Type B pancreatic cell (in vitro differentiated cells): ENCODE measurements around the gene PRKCI. TPM values are rescaled to one million over a fixed set of nuclear protein-coding genes. Genes with fewer than 3 reads are reported as not detected.
A peak's percentile ranks its signal among the peaks of the same experiment; 100 is the strongest.

Experiments used
- DNase-seq: peaks from one replicate; pipeline ENCODE4 v3.0.0; 2021; ENCODE audit warnings: mixed read lengths; ENCODE audit not compliant: unreplicated experiment; ENCODE audit errors: extremely low spot score
- H3K27ac Mint-ChIP-seq: 2 replicates; pipeline ENCODE4 v1.8.0; 2021; ENCODE audit warnings: mild to moderate bottlenecking, mixed read lengths
- H3K27me3 Mint-ChIP-seq: 2 replicates; pipeline ENCODE4 v1.8.0; 2021; ENCODE audit warnings: mixed read lengths
- H3K36me3 Mint-ChIP-seq: 2 replicates; pipeline ENCODE4 v1.8.0; 2021; ENCODE audit warnings: mixed read lengths
- H3K4me1 Mint-ChIP-seq: one replicate; pipeline ENCODE4 v1.8.0; 2021; ENCODE audit warnings: mixed read lengths; ENCODE audit not compliant: unreplicated experiment
- H3K4me3 Mint-ChIP-seq: 2 replicates; pipeline ENCODE4 v1.8.0; 2021; ENCODE audit warnings: mild to moderate bottlenecking, mixed read lengths
- H3K9me3 Mint-ChIP-seq: 2 replicates; pipeline ENCODE4 v1.8.0; 2021; ENCODE audit warnings: mixed read lengths
- CTCF ChIP-seq: fragments of 200-600 bp; sonication (generic); conservative IDR thresholded peaks from 2 replicates; pipeline ENCODE4 v1.5.0; 2021; ENCODE audit warnings: antibody characterized with exemption, mild to moderate bottlenecking
- total RNA-seq: library from RNA; stranded (reverse); gene quantifications from 2 replicates; pipeline ENCODE4 v1.2.1, GENCODE V29; 2021; ENCODE audit warnings: low replicate concordance

PRKCI gene
- total RNA-seq, 1 donor from 2014 or later, result 47.3 TPM

DNA sequence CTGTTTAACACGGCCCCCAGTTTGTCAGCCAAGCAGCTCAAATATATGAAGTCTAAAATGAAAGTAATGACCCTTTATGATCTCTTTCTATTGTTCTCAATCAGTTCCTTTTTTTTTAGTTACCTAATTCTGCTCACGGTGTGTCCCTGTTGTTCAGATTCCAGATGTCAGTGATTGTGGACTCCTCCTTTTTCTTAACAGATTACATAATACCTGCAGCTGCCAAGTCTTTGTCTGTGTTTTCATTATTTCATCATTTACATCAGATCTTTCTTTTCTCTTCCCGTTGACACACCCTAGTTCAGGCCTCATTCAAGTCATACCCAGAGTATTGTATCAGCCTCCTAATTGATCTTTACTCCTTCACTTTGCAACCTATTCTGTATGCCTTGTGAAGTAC is 79.2 kb downstream of the PRKCI start:
- DNase-seq, result no peak
- Mint-ChIP-seq H3K36me3 (peaks cover 10% of the 10 kb centered on the region), H3K9me3 (no peaks in the 10 kb centered on the region), H3K27ac (no peak overlapping the region), H3K27me3 (no peaks in the 10 kb centered on the region), H3K4me1 (no peaks in the 10 kb centered on the region), H3K4me3 (no peak overlapping the region)
- TF ChIP-seq CTCF, result no peak

- Mint-ChIP-seq H3K4me3 (no peak overlapping the region), H3K27ac (no peak overlapping the region), H3K4me1 (no peaks in the 10 kb centered on the region), H3K36me3 (peaks cover 8% of the 10 kb centered on the region), H3K27me3 (no peaks in the 10 kb centered on the region), H3K9me3 (no peaks in the 10 kb centered on the region)
- no peak for DNase-seq
- TF ChIP-seq CTCF, result no peak
Measured at GRCh38 chr3:170302008-170302407, 79.8 kb downstream of the PRKCI start.

DNA sequence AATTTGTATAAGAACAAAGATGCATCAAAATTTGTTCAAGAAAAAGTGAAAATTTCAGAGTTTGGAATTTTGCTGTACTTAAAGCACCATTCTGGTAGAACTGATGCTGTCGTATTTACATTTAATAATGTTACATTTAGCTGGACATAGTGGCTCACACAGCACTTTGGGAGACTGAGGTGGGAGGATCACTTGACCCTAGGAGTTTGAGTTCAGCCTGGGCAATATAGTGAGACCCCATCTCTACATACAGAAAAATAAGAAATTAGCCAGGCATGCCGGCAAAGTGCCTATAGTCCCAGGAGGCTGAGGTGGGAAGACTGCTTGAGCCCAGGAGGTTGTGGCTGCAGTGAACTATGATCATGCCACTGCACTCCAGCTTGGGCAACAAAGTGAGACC is 83.8 kb downstream of the PRKCI start:
- Mint-ChIP-seq H3K9me3 (no peaks in the 10 kb centered on the region), H3K4me3 (no peak overlapping the region), H3K36me3 (peaks cover 7% of the 10 kb centered on the region), H3K4me1 (peaks cover 4% of the 10 kb centered on the region), H3K27me3 (no peaks in the 10 kb centered on the region), H3K27ac (no peak overlapping the region)
- no peak for DNase-seq
- TF ChIP-seq CTCF, result no peak

DNA sequence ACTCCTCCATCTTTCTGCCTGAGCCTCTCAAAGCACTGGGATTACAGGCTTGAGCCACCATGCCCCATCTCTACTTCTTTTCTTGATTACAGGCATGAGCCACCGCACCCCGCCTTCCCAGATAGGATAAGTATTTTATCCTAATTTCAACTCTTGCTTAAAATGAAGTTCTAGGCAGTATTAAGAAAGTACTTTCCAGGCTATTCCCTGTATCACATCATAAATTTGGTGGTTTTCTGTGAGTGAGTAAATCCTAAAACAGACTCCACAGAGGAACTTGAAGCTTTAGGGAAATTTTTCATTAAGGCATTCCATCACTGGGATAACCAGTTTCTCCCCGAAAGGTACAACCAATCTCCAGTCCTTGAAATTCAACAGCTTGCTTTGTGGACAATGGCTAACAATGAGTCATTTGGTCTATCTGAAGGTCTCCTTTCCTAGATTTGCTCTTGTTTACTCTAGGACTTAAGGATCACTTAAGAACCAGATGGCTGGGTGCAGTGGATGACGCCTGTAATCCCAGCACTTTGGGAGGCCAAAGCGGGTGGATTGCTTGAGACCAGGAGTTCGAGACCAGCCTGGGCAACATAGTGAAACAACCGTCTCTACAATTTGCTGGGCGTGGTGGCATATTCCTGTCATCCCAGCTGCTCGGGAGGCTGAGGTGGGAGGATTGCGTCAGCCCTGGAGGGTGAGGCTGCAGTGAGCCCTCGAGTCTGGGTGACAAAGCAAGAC is 85.6 kb downstream of the PRKCI start:
- Mint-ChIP-seq H3K4me1 (peaks cover 4% of the 10 kb centered on the region), H3K27ac (peak overlapping the region; percentile 49), H3K9me3 (no peaks in the 10 kb centered on the region), H3K27me3 (no peaks in the 10 kb centered on the region), H3K36me3 (peaks cover 3% of the 10 kb centered on the region), H3K4me3 (no peak overlapping the region)
- TF ChIP-seq CTCF, result no peak
- DNase-seq, result no peak

DNA sequence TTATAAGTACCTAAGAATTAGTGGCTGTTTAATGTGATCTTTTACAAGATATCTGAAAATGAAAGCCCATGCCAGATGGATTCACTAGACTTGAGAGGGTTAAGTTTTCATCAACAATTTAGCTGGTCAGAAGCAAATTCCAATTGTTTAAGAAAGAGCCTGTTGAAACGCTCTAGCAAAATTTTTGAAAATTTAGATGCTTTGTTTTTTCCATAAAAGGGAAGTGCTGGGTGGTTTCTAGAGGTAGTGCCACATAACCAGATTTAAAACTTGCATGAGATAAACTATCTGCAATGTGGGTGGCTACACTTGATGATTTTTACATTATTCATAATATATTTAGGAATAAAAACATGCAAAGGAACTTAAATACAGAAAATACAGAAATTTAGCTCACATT is 86.8 kb downstream of the PRKCI start:
- TF ChIP-seq CTCF, result no peak
- Mint-ChIP-seq H3K4me3 (no peak overlapping the region), H3K27ac (no peak overlapping the region), H3K4me1 (peaks cover 4% of the 10 kb centered on the region), H3K9me3 (no peaks in the 10 kb centered on the region), H3K27me3 (no peaks in the 10 kb centered on the region), H3K36me3 (peaks cover 3% of the 10 kb centered on the region)
- DNase-seq, result no peak
